Keratinocyte (primary cell): Measurements from ENCODE around the gene EIF5A2. TPM values are rescaled to one million over a fixed set of nuclear protein-coding genes. Genes with fewer than 3 reads are reported as not detected.

Source experiments
- DNase-seq: peaks from one replicate; pipeline ENCODE4 v3.0.0-alpha.2; 2011; ENCODE audit warnings: low read depth, missing footprints, low spot score
- FAIRE-seq: peaks from 2 replicates; lab custom pipeline; 2011; peaks lifted over from hg19 to GRCh38; lab: Jason Lieb, UNC
- H2AFZ ChIP-seq: 2 replicates; pipeline ENCODE4 v1.6.0; 2012; ENCODE audit warnings: low read length, control low read depth, inconsistent platforms; ENCODE audit not compliant: control insufficient read depth
- H3K27ac ChIP-seq: 2 replicates; pipeline ENCODE4 v1.5.1; 2011; ENCODE audit warnings: low read length; ENCODE audit not compliant: control insufficient read depth, insufficient read depth
- H3K27me3 ChIP-seq: 3 replicates; pipeline ENCODE4 v1.6.0; 2011; ENCODE audit warnings: low read length; ENCODE audit not compliant: control insufficient read depth, insufficient read depth; ENCODE audit errors: extremely low read depth
- H3K36me3 ChIP-seq, 2 experiments: 2 replicates in 1 of 2; 3 replicates in 1 of 2; pipeline ENCODE4 v1.5.1; 2011; ENCODE audit warnings: low read length in 2 of 2, mild to moderate bottlenecking in 1 of 2; ENCODE audit not compliant: control insufficient read depth in 2 of 2, insufficient read depth in 2 of 2; ENCODE audit errors: extremely low read depth in 1 of 2
- H3K4me1 ChIP-seq: 3 replicates; pipeline ENCODE4 v1.5.1; 2011; ENCODE audit warnings: low read length; ENCODE audit not compliant: control insufficient read depth, insufficient read depth; ENCODE audit errors: extremely low read depth
- H3K4me2 ChIP-seq: 3 replicates; pipeline ENCODE4 v1.6.0; 2011; ENCODE audit warnings: low read depth, low read length; ENCODE audit not compliant: control insufficient read depth, insufficient read depth; ENCODE audit errors: extremely low read depth
- H3K4me3 ChIP-seq, 3 experiments: fragments of 200-600 bp in 1 of 3; sonication (generic) in 1 of 3; 2 replicates in 2 of 3; 3 replicates in 1 of 3; pipeline ENCODE4 v1.5.1; 2011 to 2016; ENCODE audit warnings: low read length in 3 of 3, mild to moderate bottlenecking in 3 of 3, control low read depth in 2 of 3, inconsistent platforms in 1 of 3, low read depth in 1 of 3, mixed read lengths in 1 of 3, mixed run types in 1 of 3, moderate library complexity in 1 of 3; ENCODE audit not compliant: control insufficient read depth in 2 of 3, insufficient read depth in 2 of 3; ENCODE audit errors: extremely low read depth in 1 of 3
- H3K79me2 ChIP-seq: 2 replicates; pipeline ENCODE4 v1.6.0; 2012; ENCODE audit warnings: low read length; ENCODE audit not compliant: control insufficient read depth, insufficient read depth
- H3K9ac ChIP-seq: 3 replicates; pipeline ENCODE4 v1.6.0; 2011; ENCODE audit warnings: low read length; ENCODE audit not compliant: control insufficient read depth, insufficient read depth; ENCODE audit errors: extremely low read depth
- H3K9me1 ChIP-seq: 3 replicates; pipeline ENCODE4 v1.6.0; 2011; ENCODE audit warnings: low read length; ENCODE audit not compliant: control insufficient read depth, insufficient read depth; ENCODE audit errors: extremely low read depth
- H3K9me3 ChIP-seq: 2 replicates; pipeline ENCODE4 v1.5.1; 2012; ENCODE audit warnings: low read depth, low read length; ENCODE audit not compliant: control insufficient read depth
- H4K20me1 ChIP-seq: 3 replicates; pipeline ENCODE4 v1.6.0; 2011; ENCODE audit warnings: low read length; ENCODE audit not compliant: control insufficient read depth, insufficient read depth; ENCODE audit errors: extremely low read depth
- CTCF ChIP-seq, 3 experiments: IDR thresholded peaks in 1 of 3; conservative IDR thresholded peaks in 1 of 3; optimal IDR thresholded peaks in 1 of 3; 2 replicates in 2 of 3; 3 replicates in 1 of 3; pipeline versions ENCODE3 to v1.5.1; 2011; ENCODE audit warnings: low read length in 3 of 3, mild to moderate bottlenecking in 3 of 3, moderate library complexity in 2 of 3, control low read depth in 1 of 3, inconsistent platforms in 1 of 3; ENCODE audit not compliant: insufficient read depth in 2 of 3; ENCODE audit errors: extremely low read depth in 1 of 3
- EZH2 ChIP-seq: IDR thresholded peaks from one replicate; pipeline ENCODE4 v1.6.1; 2012; ENCODE audit warnings: inconsistent platforms, mild to moderate bottlenecking, low read length, moderate library complexity
- dilution Hi-C: fragments of 300-500 bp; cut with MboI; formaldehyde crosslinking; loops from one replicate; pipeline ENCODE4 v1.7.0; 2020; ENCODE audit warnings: low sequenced_read_pairs; ENCODE audit not compliant: extremely low pct_ligation_motif_present
- polyA plus RNA-seq, 5 experiments: library from polyadenylated mRNA; depleted of rRNA in 3 of 5; stranded (reverse) in 3 of 5; stranded (forward) in 1 of 5; unstranded in 1 of 5; fragments of >200 nt; gene quantifications; 1 replicate in 1 of 5; 2 replicates in 3 of 5; 3 replicates in 1 of 5; pipeline versions ENCODE4 v1.2.1 to v1.2.3, GENCODE V29; 2011 to 2012; ENCODE audit warnings: missing spikeins in 2 of 5, low read depth in 1 of 5, low replicate concordance in 1 of 5

Gene EIF5A2
- polyA plus RNA-seq, 1 donor (not counting 4 experiments of a cell fraction or from before 2014, with no cell fraction given), result 19.2 TPM

GRCh38 chr3:170869239-170869590 is 39.2 kb downstream of the EIF5A2 start:
- Histone ChIP-seq H3K9ac (peak overlapping the region; percentile 98), H3K36me3 (peaks cover 9 to 21% of the 10 kb centered on the region in 2 experiments), H2AFZ (no peak overlapping the region), H3K4me1 (peaks cover 8% of the 10 kb centered on the region), H3K27me3 (no peaks in the 10 kb centered on the region), H3K9me3 (no peaks in the 10 kb centered on the region), H3K4me3 (peak overlapping the region; percentile 72 to 96 (median 87)), H4K20me1 (peaks cover 7% of the 10 kb centered on the region), H3K4me2 (peak overlapping the region; percentile 86), H3K27ac (peak overlapping the region; percentile 95), H3K79me2 (peaks cover 20% of the 10 kb centered on the region), H3K9me1 (peaks cover 3% of the 10 kb centered on the region)
- no peak for DNase-seq
- no peak for TF ChIP-seq CTCF (optimal IDR thresholded peaks at IDR 0.05 in 1 of 3, IDR thresholded peaks at IDR 0.05 in 1 of 3, conservative IDR thresholded peaks at IDR 0.05 in 1 of 3; ENCODE audit: extremely low read depth in 1 of 3, insufficient read depth in 2 of 3, low read length in 3 of 3)
- TF ChIP-seq EZH2, result no peak
- FAIRE-seq, result no peak
- dilution Hi-C loops, result no loop called here

- no peak for TF ChIP-seq EZH2
- no peak for TF ChIP-seq CTCF (optimal IDR thresholded peaks at IDR 0.05 in 1 of 3, IDR thresholded peaks at IDR 0.05 in 1 of 3, conservative IDR thresholded peaks at IDR 0.05 in 1 of 3; ENCODE audit: extremely low read depth in 1 of 3, insufficient read depth in 2 of 3, low read length in 3 of 3)
- Histone ChIP-seq H4K20me1 (peaks cover 7% of the 10 kb centered on the region), H3K4me1 (peaks cover 8% of the 10 kb centered on the region), H3K9me3 (no peaks in the 10 kb centered on the region), H3K4me3 (peak overlapping the region; percentile 72 to 96 (median 87)), H2AFZ (no peak overlapping the region), H3K9ac (peak overlapping the region; percentile 98), H3K27ac (peak overlapping the region; percentile 95), H3K4me2 (peak overlapping the region; percentile 86), H3K27me3 (no peaks in the 10 kb centered on the region), H3K9me1 (peaks cover 3% of the 10 kb centered on the region), H3K36me3 (peaks cover 9 to 21% of the 10 kb centered on the region in 2 experiments), H3K79me2 (peaks cover 20% of the 10 kb centered on the region)
- dilution Hi-C loops, result no loop called here
- FAIRE-seq, result no peak
- DNase-seq, result no peak
Measured at GRCh38 chr3:170868577-170869238, 39.7 kb downstream of the EIF5A2 start.
